Measurements from ENCODE around the gene ADCY9.

ADCY9 gene

DNA sequence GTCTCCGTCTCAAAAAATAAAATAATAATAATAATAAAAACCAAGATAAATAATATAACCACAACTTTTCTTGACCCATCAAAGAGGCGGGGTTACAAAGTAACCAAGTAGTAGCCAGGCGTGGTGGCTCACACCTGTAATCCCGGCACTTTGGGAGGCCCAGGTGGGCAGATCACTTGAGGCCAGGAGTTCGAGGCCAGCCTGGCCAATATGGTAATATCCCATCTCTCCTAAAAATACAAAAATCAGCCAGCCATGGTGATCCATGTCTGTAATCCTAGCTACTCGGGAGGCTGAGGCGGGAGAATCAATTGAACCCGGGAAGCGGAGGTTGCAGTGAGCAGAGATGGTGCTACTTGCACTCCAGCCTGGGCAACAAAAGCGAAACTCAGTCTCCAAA, 45.3 kb downstream of the ADCY9 start:
- H3K27ac ChIP-seq (ENCODE audit: low read depth, low read length) = no peak overlapping the region
- H3K9me2 ChIP-seq (replicated peaks; ENCODE audit: insufficient read depth, low read length) = no peaks in the 10 kb centered on the region
- no peaks in the 10 kb centered on the region for H3K36me3 ChIP-seq (ENCODE audit: low read length)
- TF ChIP-seq EZH2phosphoT487 (conservative IDR thresholded peaks at IDR 0.05; ENCODE audit: low read length) = no peak
- TF ChIP-seq, protein P1, sequence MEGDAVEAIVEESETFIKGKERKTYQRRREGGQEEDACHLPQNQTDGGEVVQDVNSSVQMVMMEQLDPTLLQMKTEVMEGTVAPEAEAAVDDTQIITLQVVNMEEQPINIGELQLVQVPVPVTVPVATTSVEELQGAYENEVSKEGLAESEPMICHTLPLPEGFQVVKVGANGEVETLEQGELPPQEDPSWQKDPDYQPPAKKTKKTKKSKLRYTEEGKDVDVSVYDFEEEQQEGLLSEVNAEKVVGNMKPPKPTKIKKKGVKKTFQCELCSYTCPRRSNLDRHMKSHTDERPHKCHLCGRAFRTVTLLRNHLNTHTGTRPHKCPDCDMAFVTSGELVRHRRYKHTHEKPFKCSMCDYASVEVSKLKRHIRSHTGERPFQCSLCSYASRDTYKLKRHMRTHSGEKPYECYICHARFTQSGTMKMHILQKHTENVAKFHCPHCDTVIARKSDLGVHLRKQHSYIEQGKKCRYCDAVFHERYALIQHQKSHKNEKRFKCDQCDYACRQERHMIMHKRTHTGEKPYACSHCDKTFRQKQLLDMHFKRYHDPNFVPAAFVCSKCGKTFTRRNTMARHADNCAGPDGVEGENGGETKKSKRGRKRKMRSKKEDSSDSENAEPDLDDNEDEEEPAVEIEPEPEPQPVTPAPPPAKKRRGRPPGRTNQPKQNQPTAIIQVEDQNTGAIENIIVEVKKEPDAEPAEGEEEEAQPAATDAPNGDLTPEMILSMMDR (IDR thresholded peaks at IDR 0.05; ENCODE audit: insufficient read depth, low read length, poor library complexity, severe bottlenecking) = no peak
- no peak overlapping the region for H3K9ac ChIP-seq (ENCODE audit: low read length)
- H3K4me2 ChIP-seq (ENCODE audit: low read depth, low read length, poor library complexity, severe bottlenecking) = no peak overlapping the region
- H3F3A ChIP-seq (ENCODE audit: insufficient read depth) = no peaks in the 10 kb centered on the region
- H3K79me2 ChIP-seq (ENCODE audit: insufficient read depth, low read length) = no peaks in the 10 kb centered on the region
- no peaks in the 10 kb centered on the region for H4K20me1 ChIP-seq (ENCODE audit: low read depth, low read length)
- H3K4me3 ChIP-seq (ENCODE audit: insufficient read depth, low read length, poor library complexity, severe bottlenecking) = no peak overlapping the region
- no peaks in the 10 kb centered on the region for H3K9me3 ChIP-seq (ENCODE audit: insufficient read depth, low read length)
- H3K27me3 ChIP-seq (ENCODE audit: low read length) = no peaks in the 10 kb centered on the region
- no peak overlapping the region for H2AFZ ChIP-seq (ENCODE audit: low read depth, low read length, severe bottlenecking)

DNA sequence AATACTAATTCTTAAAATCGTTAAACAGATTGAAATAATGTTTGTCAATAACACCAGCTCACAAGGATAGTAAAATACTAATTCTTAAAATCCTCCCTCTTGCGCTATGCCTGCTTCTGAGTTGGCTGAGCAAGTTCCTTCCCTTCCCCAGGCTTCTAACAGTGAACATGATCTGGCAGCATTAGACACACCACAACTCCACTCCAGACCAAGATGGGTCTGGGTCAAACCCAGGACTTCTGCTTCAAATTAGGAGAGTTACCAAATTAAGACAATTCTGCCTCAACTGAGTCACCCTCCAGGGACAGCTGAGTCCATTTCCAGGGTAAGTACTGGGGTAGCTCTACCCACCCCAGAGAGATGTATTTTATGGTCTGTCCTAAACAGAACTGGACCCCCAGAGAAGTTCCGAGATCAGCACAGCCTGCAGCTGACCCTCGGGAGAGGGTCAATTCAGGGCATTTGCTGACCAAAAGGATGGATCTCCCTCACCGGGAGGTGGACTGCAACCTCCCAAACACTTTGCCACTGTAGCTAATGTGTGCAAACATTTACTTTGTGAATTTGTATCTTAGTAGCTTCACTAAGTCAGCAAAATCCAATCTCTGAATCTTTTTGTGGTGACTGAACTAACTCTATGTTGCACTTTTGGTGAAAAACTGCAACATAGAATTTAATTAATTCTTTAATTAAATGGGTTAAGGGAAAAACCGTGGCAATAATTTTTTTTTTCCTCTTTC, 48.8 kb downstream of the ADCY9 start:
- Histone ChIP-seq H3K36me3 (ENCODE audit: low read length) (no peaks in the 10 kb centered on the region), H3K9me2 (replicated peaks; ENCODE audit: insufficient read depth, low read length) (no peaks in the 10 kb centered on the region), H3F3A (ENCODE audit: insufficient read depth) (no peaks in the 10 kb centered on the region), H3K79me2 (ENCODE audit: insufficient read depth, low read length) (no peaks in the 10 kb centered on the region), H3K4me3 (ENCODE audit: insufficient read depth, low read length, poor library complexity, severe bottlenecking) (no peak overlapping the region), H3K27me3 (ENCODE audit: low read length) (no peaks in the 10 kb centered on the region), H3K9me3 (ENCODE audit: insufficient read depth, low read length) (0 out of 2 replicates have a peak, but pooled peaks cover under 1% of the 10 kb centered on the region), H3K9ac (ENCODE audit: low read length) (no peak overlapping the region), H3K27ac (ENCODE audit: low read depth, low read length) (no peak overlapping the region), H4K20me1 (ENCODE audit: low read depth, low read length) (no peaks in the 10 kb centered on the region), H2AFZ (ENCODE audit: low read depth, low read length, severe bottlenecking) (no peak overlapping the region), H3K4me2 (ENCODE audit: low read depth, low read length, poor library complexity, severe bottlenecking) (no peak overlapping the region)
- TF ChIP-seq, protein P1 (IDR thresholded peaks at IDR 0.05; ENCODE audit: insufficient read depth, low read length, poor library complexity, severe bottlenecking) = no peak
- no peak for TF ChIP-seq EZH2phosphoT487 (conservative IDR thresholded peaks at IDR 0.05; ENCODE audit: low read length)

GRCh38 chr16:4064950-4065352, 51.3 kb downstream of the ADCY9 start:
- no peak overlapping the region for H3K9ac ChIP-seq (ENCODE audit: low read length)
- H3K4me3 ChIP-seq (ENCODE audit: insufficient read depth, low read length, poor library complexity, severe bottlenecking) = no peak overlapping the region

More at GRCh38 chr16:4064950-4065352, 51.3 kb downstream of the ADCY9 start:
- H3K27me3 ChIP-seq (ENCODE audit: low read length) = no peaks in the 10 kb centered on the region
- H3K27ac ChIP-seq (ENCODE audit: low read depth, low read length) = no peak overlapping the region
- no peaks in the 10 kb centered on the region for H3K79me2 ChIP-seq (ENCODE audit: insufficient read depth, low read length)
- H3K36me3 ChIP-seq (ENCODE audit: low read length) = no peaks in the 10 kb centered on the region
- H2AFZ ChIP-seq (ENCODE audit: low read depth, low read length, severe bottlenecking) = no peak overlapping the region
- no peaks in the 10 kb centered on the region for H4K20me1 ChIP-seq (ENCODE audit: low read depth, low read length)
- no peaks in the 10 kb centered on the region for H3F3A ChIP-seq (ENCODE audit: insufficient read depth)
- no peak for TF ChIP-seq EZH2phosphoT487 (conservative IDR thresholded peaks at IDR 0.05; ENCODE audit: low read length)
- TF ChIP-seq, protein P1 (IDR thresholded peaks at IDR 0.05; ENCODE audit: insufficient read depth, low read length, poor library complexity, severe bottlenecking) = no peak
- H3K9me2 ChIP-seq (replicated peaks; ENCODE audit: insufficient read depth, low read length) = no peaks in the 10 kb centered on the region
- no peak overlapping the region for H3K4me2 ChIP-seq (ENCODE audit: low read depth, low read length, poor library complexity, severe bottlenecking)
- peaks cover 6% of the 10 kb centered on the region; the same call in 1 of the 2 replicates for H3K9me3 ChIP-seq (ENCODE audit: insufficient read depth, low read length)

All from SU-DHL-6 (cell line).